ENCODE measurements around the gene NDUFB7.
"Not testable (repeated sequence)": the region's sequence is repeated elsewhere in the genome, so short reads cannot be mapped to it uniquely, and the experiment has no call there.

Gene NDUFB7

DNA sequence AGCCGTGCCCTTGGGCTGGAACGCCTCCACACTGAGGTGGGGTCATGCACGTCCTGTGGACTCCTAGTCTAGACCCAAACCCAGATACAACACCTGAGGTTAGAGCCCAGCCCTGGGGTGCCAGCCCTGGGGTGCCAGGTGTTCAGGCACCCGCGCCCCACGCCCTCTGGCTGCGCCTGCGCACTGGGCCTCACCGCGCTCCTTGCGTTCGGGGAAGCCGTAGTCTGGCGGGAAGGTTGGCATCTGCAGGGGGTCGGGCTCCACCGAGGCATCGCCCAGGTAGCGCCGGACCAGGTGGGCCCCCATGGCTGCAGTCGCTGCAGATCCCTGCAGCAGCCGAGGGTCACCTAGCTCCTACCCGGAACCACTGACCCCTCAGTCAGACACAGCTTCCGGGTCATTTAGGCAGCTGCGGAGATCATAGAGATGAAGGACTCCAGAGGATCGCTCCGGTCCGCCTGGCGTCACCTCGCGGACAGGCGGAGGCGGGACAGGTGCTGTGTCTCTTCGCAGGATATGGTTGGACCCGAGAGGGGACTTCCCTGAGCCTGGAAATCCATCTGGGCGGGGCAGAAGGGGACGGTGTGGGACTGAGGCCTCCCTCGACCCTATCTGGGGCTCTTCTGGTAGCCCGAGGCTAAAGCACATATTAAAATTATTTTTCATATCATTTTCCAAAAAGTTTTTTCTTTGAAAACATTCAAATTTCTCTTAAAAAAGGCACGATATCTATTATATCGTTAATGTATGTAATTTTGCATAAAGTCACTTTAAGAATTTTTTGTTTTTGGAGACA lies at the start of gene NDUFB7:
Gene NDUFB7, minus strand, starts transcription at position 372 of the 796 bp plus-strand sequence. Its CDS starts 66 bp downstream, at position 306.
- FAIRE-seq = no peak

DNA sequence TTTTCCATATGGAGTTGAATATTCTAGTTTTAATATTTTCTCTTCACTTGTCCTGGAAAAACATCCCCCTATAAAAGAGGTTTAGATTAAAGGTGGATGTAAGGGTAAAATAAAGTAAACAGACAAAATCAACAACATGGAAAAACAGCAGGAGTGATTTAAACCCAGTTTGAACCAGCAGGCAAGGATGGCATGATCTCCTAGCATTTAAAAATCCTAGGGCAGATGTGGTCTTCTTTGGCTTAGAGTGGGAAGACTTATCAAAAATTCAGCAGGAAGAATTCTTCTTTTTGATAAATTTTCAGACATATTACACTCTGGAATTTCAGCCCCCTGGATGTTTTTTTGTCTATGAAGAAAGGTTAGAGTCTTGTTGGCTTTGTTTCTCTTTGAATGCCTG lies 47.5 kb upstream of the NDUFB7 start:
- FAIRE-seq = no peak

DNA sequence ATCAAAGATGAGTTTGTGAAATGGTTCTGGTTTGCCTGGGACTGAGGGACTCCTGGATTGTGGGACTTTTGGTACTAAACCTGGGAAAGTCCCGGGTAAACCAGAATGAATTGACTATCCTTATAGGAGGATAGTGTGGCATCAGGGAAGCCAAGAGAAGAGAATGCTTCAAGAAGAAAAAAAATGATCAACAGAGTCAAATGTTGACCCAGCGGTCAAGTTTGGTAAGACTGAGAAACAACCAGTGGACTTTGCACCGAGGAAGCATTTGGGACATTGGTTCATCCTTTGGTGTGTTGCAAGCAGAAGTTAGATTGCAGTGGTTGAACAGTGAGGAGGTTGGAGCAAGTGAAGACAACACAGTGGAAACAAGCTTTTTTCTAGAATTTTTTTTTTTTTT lies 44.5 kb upstream of the NDUFB7 start:
- no peak for FAIRE-seq

DNA sequence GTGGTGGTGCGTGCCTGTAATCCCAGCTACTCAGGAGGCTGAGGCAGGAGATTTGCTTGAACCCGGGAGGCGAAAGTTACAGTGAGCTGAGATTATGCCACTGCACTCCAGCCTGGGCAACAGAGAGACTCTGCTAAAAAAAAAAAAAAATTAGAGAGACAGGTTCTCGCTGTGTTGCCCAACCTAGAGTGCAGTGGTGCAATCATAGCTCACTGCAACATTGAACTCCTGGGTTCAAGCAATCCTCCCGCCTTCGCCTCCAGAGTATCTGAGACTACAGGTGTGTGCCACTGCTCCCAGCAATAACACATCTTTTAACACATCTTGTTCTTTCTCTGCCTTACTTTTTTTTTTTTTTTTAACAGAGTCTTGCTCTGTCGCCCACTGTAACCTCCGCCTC lies 43.8 kb upstream of the NDUFB7 start:
- FAIRE-seq = no peak

DNA sequence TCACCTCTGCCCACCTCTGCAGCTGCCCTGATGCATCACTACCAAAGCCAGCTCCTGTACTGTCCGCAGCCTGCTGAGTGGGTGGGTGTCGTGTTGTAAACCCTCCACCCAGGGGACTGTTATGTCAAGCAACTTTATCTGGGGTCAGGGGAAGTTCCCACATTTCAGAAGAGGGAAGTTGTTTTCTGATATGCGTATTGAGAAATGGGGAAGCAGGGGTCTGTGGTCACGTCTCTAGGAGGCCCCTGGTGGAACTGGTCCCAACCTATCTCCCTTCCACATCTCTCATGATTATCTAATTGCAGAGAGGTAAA lies 42.2 kb upstream of the NDUFB7 start:
- no peak for FAIRE-seq

DNA sequence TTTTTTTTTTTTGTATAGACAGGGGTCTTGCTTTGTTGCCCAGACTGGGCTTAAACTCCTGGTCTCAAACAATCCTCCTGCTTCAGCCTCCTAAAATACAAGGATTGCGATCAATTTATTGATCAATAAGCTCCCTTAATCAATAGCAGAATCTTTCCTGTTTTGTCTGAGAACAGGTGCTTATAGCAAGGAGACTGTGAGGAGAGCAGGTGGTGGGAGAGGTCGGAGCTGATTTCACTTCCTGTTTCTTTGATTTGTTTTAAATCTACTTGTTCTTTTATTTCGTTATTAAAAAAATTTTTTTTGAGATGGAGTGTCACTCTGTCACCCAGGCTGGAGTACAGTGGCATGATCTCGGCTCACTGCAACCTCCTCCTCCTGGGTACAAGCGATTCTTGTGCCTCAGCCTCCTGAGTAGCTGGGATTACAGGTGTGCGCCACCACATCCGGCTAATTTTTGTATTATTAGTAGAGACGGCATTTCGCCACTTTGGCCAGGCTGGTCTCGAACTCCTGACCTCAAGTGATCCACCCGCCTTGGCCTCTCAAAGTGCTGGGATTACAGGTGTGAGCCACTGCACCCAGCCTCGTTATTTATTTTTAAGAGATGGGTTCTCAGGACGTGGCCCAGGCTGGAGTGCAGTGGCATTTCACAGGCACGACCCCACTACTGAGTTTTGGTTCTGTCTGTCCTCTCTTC lies 41.7 kb upstream of the NDUFB7 start:
- not testable (repeated sequence) for FAIRE-seq

DNA sequence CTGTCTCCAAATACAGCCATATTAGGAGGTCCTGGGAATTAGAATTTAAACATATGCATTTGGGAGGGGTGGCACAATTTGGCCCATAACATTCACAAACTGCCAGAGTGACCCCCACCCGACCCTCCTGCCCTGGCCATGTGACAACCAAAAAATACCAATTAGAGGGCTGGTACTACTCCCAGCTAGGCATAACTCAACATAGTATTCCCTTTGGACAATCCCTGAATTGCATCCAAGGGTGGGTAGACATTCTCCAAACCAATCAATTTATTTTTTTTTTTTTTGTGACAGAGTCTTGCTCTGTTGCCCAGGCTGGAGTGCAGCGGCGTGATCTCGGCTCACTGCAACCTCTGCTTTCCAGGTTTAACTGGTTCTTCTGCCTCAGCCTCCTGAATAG lies 40.8 kb upstream of the NDUFB7 start:
- no peak for FAIRE-seq

DNA sequence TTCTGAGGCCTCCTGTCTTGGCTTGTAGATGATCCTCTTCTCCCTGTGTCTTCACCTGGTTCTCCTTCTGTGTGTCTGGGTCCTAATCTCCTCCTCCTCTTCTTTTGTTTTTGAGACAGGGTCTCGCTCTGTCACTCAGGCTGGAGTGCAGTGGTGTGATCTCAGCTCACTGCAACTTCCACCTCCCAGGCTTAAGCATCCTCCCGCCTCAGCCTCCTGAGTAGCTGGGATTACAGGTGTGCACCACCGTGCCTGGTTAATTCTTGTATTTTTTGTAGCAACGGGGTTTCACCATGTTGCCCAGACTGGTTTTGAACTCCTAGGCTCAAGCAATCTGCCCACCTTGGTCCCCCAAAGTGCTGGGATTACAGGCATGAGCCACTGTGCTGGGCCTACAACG lies 40.4 kb upstream of the NDUFB7 start:
- FAIRE-seq = not testable (repeated sequence)

DNA sequence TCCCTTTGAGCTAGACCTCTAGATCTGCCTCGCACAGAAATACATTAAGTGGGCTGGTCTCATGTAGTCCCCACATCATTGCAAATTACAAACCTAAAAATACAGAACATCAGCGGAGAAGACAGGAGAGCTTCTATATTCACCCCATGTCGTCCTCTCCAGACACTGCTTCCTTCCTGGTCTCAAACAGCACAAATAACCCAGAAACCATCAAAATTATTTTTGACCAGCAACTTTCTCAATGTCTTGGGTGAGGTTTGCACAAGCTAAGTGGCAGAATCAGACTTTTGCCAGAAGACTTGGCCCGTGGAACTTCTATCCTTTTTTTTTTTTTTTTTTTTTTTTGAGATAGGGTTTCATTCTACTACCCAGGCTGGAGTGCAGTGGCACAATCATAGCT lies 39.2 kb upstream of the NDUFB7 start:
- FAIRE-seq = no peak

DNA sequence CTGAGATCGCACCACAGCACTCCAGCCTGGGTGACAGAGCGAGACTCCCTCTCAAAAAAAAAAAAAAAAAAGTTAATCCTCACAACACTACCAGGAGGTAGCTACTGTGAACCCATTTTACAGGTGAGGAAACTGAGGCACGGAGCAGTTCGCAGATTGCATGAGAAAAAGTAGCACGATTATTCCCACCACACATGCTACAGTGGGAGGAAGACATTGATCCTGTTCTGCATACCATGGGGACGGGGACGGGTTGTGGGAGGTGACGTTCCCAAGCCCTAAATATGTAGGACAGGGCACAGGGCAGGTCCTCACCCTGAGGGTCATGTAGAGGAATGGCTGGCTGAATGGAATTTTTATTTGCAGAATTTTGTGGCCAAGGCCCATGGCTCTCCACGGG lies 34.8 kb upstream of the NDUFB7 start:
- no peak for FAIRE-seq

DNA sequence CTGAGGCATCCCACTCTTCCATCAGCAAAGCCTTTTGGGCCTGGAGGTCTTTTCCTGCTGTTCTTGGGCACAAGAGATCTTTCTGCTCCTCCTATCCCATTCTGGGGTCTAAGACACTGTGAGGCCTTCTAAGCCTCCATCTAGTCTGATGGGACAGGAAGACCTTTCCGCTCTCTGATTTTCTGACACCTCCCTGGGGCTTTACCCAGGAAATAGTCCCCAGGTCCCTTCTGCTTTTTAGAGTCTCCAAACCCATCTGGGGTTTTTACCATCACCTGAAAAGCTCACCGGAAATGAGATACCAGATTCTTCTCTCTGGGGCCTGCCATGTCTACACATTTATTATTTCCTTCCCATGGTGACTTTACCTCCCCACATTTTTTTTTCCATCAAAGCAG lies 32.1 kb upstream of the NDUFB7 start:
- FAIRE-seq = no peak

DNA sequence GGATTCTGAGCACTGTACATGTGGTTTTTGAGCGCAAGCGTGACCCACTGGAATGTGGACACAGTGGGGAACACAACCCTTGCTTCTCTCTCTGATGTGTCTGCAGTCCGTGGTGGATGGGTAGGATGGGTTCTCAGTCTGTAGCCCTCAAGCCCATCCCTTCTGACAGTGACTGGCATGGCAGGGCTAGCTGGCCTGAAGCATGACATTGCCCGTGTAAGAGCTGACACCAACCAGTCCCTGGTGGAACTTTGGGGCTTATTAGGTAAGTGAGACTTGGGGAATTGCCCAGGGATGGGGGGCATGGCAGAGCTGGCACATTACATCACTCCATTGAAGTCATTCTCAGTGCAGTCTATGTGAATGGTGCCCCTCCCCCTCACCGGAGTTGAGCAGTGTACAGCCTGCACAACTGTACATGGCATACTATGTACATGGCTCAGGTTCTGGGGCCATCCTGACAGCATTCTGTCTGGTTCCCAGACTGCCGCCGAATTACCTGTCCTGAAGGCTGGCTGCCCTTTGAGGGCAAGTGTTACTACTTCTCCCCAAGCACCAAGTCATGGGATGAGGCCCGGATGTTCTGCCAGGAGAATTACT lies 27.8 kb upstream of the NDUFB7 start:
- FAIRE-seq = no peak

DNA sequence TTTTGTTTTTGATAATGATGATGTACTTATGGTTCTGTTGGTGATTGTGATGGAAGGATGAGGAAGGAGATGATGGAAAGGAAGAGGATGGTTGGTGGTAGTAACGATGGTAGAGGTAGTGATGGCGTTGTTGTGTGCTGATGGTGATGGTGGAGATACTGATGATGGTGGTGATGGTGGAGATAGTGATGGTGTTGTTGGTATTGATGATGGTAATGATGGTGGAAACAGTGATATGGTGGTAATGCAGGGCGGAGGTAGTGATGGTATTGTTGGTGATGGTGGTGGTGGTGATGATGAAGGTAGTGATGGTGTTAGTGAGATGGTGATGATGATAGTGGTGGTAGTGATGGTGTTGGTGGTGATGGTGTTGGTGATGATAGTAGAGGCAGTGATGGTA lies 23.7 kb upstream of the NDUFB7 start:
- no peak for FAIRE-seq

DNA sequence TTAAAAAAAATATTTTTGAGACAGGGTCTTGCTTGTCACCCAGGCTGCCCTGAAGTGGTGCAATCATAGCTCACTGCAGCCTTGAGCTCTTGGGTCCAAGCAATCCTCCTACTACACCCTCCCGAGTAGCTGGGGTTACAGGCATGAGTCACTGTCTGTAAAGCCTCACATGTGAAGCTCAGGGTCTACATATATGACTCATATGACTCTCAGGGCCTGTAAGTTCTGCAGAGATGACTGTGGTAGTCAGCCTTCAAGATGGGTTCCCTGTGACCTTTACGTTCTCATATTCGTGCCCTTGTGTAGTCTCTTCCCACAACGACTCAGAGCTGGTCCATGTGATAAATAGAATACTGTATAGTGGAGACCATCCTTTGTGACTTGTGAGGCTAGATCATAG lies 17.6 kb upstream of the NDUFB7 start:
- not testable (repeated sequence) for FAIRE-seq

DNA sequence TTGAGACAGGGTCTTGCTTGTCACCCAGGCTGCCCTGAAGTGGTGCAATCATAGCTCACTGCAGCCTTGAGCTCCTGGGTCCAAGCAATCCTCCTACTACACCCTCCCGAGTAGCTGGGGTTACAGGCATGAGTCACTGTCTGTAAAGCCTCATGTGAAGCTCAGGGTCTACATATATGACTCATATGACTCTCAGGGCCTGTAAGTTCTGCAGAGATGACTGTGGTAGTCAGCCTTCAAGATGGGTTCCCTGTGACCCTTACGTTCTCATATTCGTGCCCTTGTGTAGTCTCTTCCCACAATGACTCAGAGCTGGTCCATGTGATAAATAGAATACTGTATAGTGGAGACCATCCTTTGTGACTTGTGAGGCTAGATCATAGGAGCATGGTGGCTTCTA lies 13.3 kb upstream of the NDUFB7 start:
- not testable (repeated sequence) for FAIRE-seq

DNA sequence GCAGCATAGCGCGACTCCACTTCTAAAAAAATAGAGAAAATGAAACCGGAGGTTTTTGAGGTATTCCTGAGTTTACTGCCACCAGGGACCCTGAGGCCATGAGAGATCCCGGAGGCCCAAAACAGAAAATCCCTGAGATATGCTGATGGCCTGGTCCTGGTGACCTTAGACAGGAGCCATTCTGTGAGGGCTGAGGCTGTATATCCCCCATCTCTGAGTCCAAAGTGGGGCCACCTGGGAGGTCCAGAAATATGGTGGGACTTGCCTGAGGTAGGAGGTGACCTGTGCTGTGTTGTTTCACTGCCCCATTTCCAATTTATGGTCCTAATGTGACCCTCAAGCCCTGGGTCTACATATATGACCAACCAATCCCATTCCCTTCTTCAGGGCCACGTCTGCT lies 12.5 kb upstream of the NDUFB7 start:
- not testable (repeated sequence) for FAIRE-seq

DNA sequence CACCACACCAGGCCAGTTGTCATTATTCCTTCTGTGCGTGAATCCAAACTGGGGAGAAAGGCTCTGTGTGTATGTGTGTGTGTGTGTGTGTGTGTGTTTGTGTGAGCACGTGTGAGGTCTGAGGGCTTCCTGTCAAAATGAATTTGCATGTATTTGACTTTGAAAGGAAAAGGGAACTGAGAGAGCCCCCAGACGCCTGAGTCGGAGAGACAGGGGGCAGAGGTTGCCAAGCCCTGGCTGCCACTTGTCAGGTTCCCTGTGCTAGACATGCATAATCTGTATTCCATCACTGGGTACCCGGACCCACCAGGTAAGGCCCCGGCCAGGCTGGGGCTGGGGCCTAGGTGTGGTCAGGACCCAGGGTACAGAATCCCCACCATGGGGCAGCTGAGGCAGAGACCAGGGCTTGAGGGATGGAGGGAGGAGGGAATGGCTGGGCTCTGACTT lies 11.1 kb upstream of the NDUFB7 start, which contains the start of gene CLEC17A:
Gene CLEC17A, plus strand, starts transcription at position 191 of the 447 bp plus-strand sequence. Its CDS starts 77 bp downstream, at position 268.
- no peak for FAIRE-seq

DNA sequence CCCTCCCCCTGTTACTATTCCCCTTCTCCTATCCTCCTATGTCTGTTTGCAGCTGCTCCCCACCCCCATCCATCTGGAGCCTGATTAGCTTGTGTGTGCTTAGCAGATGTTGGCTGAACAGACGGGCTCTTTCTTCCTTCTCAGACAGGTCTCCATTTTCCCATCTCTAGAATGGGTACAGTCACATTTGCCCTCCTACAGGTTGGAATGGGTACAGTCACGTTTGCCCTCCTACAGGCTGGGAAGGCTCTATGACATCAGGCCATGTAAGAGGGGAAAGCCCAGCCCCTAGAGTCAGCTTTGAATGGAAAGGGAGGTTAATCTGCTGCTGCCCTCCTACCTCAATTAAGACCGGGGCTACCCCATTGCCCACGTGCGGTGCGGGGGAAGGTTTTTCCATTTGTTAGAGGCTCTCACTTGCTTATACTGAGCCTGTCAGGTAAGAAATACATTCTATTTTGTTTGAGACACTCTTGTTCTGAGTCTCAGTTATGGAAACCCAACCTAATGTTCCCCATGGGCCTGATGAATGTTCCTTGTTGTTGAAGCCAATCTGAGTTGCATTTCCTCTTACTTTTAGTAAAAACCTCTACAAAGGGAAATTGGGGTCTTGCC lies 8.9 kb upstream of the NDUFB7 start:
- FAIRE-seq = no peak

DNA sequence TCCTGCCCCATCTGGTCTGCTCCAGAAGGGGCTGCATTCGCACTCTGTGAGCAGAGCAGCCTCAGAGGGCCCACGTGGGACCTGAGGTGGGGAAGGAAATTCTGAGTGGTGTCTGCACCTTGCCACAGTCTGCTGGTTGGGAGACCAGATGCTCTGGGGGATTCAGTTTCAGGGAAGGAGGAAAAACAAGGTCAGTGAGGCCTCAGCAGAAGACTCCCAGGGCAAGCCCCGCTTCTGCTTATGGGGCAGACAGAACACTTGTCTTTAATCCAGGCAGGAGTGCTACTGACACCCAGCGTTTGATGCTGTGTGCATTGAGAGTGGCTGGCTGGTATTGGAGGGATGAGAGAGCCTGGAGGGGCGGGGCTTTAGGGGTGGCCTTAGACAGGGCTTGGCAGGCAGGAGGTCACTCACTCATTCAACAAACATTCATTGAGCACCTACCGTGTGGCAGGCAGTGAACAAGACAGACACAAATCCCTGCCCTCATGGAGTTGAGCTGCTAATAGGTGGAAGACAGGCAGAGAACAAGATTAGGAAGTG lies 6.1 kb upstream of the NDUFB7 start:
- no peak for FAIRE-seq

DNA sequence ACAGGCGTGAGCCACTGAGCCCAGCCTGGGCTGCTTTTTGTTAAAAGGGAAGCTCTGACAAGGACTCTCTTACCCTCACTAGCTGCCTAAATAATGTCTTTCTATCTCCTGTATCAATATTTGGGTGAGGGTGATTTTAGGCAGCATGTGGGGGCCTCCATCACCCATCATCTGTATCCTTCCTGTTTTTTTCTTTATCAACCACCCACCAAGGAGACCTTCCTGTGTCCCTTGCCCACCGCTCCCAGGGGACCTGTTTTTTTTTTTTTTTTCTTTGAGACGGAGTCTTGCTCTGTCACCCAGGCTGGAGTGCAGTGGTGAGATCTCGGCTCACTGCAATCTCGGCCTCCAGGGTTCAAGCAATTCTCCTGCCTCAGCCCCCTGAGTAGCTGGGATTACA lies 5.4 kb upstream of the NDUFB7 start:
- no peak for FAIRE-seq

DNA sequence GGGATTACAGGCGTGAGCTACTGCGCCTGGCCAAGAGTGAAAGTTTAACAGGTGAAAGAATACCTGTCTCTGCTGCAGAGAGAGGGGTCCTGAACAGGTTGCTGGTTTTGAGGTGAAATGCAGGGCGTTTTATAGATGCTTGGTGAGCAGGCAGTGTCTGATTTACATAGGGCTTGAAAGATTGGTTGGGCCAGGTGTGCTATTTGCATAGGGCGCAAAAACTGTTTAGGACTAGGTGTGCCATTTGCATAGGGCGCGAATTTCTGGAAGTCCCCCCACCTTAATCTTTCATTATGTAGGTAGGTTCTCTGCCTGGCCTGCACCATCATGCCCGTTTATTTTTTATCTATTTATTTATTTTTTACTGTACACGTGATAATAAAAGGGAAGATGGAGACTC lies 4.5 kb upstream of the NDUFB7 start:
- FAIRE-seq = no peak

DNA sequence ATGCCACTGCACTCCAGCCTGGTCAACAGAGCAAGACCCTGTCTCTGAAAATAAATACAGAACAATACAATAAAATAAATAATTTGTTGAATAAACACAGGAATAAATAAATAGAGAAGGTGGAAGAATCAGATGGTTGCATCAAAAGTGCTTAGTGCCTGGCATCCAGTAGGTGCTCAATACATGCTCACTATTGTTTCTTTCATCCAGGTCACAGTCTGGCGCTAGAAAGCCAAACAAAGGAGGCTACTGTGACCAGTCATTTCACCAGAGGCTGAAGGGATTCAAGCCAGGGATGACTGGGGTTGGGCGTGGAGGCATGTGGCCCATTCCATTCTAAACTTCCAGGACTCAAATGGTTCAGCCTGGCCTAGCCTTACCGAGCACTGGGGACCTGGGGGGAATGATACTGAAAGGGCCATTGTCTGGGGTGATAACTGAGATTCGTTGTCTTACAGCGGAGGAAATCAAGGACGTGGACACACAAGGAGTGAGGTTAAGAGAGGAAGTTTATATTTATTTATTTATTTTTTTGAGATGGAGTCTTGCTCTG lies 3.6 kb upstream of the NDUFB7 start:
- no peak for FAIRE-seq

Measured in colon (tissue), 2 donors.